ENCODE measurements around the gene MGAT4C. TPM values are rescaled to one million over a fixed set of nuclear protein-coding genes. Genes with fewer than 3 reads are reported as not detected.
"Not testable (repeated sequence)": the region's sequence is repeated elsewhere in the genome, so short reads cannot be mapped to it uniquely, and the experiment has no call there.

The MGAT4C gene
- polyA plus RNA-seq, 4 donors = 1.4 to 1.9 (median 1.6) TPM

DNA sequence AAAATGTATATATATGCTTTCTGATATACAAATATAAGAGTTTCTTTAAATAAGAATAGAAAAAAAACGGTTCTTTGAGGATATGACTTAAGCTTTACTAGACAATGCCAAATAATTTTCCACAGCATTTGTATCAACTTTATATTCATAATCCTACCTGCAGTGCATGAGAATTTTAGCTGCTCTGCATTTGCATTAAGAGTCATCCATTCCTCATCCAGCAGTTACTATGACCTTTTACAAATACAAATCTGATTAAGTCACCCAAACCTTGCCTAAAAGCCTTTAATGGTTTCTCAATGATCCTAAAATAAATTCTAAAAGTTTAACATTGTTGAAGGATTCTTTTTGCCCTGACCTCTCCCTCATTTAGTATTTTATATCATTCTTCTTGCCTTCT, 116.5 kb downstream of the MGAT4C start:
- no peak for DNase-seq (ENCODE audit: low read depth in 4 of 4, low spot score in 2 of 4)

GRCh38 chr12:86138770-86139169, 117.4 kb downstream of the MGAT4C start:
- no peak for DNase-seq (ENCODE audit: low read depth in 4 of 4, low spot score in 2 of 4)

DNA sequence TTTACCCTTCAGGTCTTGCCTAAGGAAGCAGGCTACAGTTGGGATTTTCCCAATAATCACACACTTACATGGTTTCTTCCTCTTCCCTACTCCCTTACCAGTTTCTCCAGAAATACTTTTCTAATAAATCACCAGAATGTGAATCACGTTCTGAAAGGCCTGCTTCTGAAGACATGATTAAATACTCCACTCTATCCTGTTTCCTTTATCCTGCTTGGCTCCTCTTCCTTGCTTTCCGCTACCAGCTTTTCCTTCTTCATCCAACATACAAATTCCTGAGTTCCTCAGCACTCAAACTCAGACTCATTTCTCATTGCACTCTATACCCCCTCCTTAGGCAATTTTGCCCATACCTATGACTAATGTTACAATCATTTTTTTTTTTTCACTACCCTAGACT, 118.3 kb downstream of the MGAT4C start:
- DNase-seq (ENCODE audit: low read depth in 4 of 4, low spot score in 2 of 4) = no peak

- no peak for DNase-seq (ENCODE audit: low read depth in 4 of 4, low spot score in 2 of 4)
Observed at GRCh38 chr12:86134561-86134960, 121.6 kb downstream of the MGAT4C start.

DNA sequence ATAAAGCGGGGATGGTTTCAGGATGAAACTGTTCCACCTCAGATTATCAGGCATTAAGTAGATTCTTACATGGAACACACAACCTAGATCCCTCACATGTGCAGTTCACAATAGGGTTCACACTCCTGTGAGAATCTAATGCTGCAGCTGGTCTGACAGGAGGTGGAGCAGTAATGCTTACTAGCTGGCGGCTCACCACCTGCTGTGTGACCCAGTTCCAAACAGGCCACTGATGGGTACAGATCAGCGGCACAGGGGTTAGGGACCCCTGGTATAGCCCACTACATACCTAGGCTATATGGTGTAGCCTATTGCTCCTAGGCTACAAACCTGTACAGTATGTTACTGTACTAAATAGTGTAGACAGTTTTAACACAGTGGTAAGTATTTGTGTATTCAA, 129.3 kb downstream of the MGAT4C start:
- not testable (repeated sequence) for DNase-seq (ENCODE audit: low read depth in 4 of 4, low spot score in 2 of 4)

GRCh38 chr12:86122846-86123468, 133.2 kb downstream of the MGAT4C start:
- DNase-seq (ENCODE audit: low read depth in 4 of 4, low spot score in 2 of 4) = no peak

DNA sequence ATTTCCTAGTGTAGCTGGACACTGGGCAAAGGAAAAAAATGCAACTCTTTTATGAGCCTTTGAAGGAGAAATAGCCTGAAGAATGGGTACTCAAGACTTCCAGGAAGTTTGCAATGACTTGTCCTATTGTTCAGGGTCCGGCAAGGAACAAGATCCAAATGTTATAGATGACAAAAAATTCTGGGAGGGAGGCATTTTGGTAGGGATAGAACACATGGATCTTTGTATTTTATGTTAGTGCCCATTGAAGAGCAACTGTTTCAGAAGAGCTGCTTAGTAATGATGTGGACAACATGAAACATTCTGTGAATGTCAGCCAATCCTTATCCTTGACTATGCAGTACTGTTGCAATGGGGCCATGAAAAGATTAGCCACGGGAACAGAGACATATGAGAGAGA, 138.0 kb downstream of the MGAT4C start:
- DNase-seq (ENCODE audit: low read depth in 4 of 4, low spot score in 2 of 4) = no peak

GRCh38 chr12:86117711-86118110, 138.5 kb downstream of the MGAT4C start:
- DNase-seq (ENCODE audit: low read depth in 4 of 4, low spot score in 2 of 4) = no peak

- no peak for DNase-seq (ENCODE audit: low read depth in 4 of 4, low spot score in 2 of 4)
Observed at GRCh38 chr12:86104087-86104486, 152.1 kb downstream of the MGAT4C start.

DNA sequence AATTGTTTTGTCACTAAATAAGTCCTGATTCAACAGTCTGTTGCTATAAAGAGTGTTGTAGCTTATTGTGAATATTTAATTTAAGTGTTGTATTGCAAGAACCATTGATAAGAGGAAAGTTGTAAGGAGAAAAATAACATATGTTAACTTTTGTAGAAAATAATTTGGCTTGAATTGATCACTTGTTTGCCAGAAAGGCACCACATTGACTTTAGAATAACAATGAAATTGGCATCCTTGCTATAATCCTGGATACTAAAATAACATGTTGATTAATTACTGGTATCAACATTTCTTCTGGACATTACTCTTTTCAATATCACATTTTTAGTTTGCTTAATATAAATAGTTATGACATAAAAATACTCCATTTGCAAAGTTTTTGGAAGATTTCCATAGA, 159.0 kb downstream of the MGAT4C start:
- no peak for DNase-seq (ENCODE audit: low read depth in 4 of 4, low spot score in 2 of 4)

DNA sequence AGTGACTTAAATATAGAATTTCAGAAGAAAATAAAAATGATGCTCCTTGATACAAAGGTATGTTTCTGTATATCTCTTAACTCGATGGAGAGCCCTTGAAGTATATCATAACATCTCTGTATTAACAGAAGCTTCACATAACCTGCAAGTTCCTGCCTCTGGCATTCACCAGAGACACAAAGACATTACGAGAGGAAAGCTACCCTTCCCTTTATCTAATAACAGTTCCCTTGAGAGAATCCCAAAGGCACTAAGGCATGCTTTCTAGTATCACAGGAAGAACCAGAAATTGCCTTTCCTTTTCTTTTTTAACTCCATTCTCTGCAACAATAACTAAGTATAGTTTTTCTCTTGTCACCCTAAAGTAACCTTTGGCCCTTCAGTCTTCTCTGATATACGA, 164.5 kb downstream of the MGAT4C start:
- no peak for DNase-seq (ENCODE audit: low read depth in 4 of 4, low spot score in 2 of 4)

DNA sequence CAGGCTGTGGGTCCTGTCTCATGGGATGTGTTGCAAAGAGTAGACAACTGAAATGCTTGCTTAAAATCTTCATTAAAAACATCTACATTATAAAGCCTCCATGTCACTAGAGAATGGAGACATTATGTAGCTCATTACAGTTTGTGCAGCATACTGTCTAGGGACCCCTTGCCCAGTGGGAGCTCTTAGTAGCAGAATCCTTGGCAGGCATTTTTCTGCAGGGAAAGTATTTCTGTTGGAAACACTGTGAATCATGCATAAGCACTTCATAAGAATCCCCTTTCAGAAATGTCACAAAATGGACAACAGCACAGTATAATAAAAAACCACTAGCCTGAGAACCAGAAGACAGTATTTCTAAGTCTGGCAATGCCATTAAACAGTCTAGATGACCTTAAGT, 174.3 kb downstream of the MGAT4C start:
- DNase-seq (ENCODE audit: low read depth in 4 of 4, low spot score in 2 of 4) = no peak

DNA sequence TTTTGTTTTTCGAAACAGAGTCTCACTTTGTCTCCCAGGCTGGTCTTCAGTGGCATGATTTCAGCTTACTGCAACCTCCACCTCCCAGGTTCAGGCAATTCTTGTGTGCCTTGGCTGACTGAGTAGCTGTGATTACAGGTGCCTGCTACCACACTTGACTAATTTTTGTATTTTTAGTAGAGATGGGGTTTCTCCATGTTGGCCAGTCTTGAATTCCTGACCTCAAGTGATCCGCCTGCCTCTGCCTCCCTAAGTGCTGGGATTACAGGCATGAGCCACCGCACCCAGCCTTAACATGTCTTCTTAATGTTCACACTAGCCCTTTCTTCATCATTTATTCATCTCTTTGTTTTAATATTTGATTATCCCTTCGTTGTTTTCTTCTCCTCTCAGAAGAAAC, 197.1 kb downstream of the MGAT4C start:
- DNase-seq (ENCODE audit: low read depth in 4 of 4, low spot score in 2 of 4) = not testable (repeated sequence)

DNA sequence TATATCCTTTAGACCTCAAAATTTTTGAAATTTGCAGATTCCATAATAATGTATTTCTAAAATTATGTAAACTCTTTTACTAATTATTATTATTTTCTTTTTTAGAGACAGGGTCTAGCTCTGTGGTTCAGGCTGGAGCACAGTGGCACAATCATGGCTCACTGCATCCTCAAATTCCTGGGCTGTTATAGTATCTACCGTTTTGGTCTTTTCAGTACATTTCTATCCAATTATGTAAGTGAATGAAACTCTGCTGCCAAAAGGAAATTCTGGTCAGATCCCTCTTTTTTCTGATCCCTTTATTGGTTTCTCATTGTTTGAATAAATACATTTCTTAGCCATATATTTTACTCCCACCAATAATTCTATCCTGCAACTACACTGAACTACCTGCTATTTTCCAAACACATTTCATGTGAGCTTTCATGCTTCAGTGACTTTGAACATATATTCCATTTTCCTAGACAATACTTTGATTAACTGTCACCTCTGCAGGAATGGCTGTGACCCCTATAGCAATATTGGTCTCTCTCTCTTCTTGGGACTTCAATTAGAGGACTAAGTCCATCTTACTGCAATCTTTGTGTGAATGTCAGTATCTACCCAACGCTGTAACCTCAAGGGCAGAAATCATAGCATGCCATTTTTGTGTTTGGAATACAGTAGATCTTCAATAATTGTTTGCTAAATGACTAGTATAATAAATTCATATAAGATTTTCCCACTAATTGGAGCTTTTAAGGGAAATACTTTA, 198.9 kb downstream of the MGAT4C start:
- DNase-seq (ENCODE audit: low read depth in 4 of 4, low spot score in 2 of 4) = no peak

DNA sequence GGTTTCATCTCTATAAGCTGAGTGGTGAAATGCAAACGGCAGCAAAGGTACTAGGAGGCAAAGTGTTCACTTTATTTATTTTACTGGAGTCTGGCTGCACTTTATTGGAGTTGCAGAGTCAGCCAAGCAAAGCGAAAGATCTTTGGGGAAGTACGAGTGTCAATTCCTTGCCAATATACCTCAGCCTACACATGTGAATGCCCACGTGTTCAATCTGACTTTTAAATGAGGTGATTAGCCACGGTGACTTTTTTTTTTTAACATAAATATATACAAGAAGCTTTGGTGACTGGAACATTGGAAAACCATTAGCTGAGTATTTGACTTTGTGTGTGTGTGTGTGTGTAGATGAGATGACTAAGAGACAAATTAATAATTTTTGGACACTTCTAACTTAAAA, 203.3 kb downstream of the MGAT4C start:
- no peak for DNase-seq (ENCODE audit: low read depth in 4 of 4, low spot score in 2 of 4)

DNA sequence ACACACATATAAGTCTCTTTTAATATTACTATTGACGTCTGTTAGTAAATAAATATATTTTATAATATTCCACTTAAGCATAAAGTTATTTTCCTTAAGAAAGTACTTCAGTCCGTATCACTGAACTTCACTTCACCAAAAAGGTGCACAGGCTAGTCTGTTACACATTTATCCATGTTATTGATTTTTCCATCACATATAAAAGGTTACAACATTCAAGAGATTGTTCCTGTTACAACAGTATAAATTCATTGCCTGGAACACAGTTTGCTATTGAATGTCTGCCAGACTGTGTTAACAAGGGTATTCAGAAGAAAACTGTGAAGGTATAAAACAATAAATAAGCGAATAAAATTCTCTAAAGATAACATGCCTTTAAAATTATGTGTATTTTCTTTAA, 206.2 kb downstream of the MGAT4C start:
- DNase-seq (ENCODE audit: low read depth in 4 of 4, low spot score in 2 of 4) = no peak

DNA sequence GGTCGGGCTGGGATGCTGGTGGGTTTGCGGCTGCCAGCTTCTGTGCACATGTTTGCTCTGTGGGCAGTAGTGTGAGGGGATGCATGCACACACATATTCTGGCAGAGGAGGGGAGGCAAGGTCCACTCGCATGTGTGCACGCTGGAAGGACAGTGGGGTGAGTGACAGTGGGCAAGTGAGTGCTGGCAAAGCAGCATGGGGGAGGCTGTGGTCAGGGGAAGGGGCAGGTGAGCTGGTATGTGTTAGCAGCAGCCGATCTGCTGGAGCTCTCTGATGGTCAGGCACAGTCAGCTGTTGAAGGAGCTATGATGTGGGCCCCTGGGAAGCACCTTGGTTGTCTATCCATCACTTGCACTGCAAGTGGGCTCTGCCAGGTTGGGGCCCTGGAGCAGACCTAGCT, 211.8 kb downstream of the MGAT4C start:
- no peak for DNase-seq (ENCODE audit: low read depth in 4 of 4, low spot score in 2 of 4)

DNA sequence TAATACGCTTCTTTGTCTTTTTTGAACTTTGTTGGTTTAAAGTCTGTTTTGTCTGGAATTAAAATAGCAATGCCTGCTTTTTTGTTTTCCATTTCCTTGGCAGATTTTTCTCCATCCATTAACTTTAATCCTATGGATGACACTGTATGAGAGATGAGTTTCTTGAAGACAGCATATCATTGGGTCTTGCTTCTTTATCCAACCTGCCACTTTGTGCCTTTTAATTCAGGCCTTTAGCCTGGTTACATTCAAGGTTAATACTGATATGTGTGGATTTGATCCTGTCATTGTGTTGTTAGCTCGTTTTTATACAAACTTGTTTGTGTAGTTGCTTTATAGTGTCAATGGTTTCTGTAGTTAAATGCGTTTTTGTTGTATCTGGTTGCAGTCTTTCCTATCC, 214.1 kb downstream of the MGAT4C start:
- no peak for DNase-seq (ENCODE audit: low read depth in 4 of 4, low spot score in 2 of 4)

GRCh38 chr12:86018361-86018760, 237.8 kb downstream of the MGAT4C start:
- no peak for DNase-seq (ENCODE audit: low read depth in 4 of 4, low spot score in 2 of 4)

GRCh38 chr12:86015026-86015425, 241.2 kb downstream of the MGAT4C start:
- no peak for DNase-seq (ENCODE audit: low read depth in 4 of 4, low spot score in 2 of 4)

DNA sequence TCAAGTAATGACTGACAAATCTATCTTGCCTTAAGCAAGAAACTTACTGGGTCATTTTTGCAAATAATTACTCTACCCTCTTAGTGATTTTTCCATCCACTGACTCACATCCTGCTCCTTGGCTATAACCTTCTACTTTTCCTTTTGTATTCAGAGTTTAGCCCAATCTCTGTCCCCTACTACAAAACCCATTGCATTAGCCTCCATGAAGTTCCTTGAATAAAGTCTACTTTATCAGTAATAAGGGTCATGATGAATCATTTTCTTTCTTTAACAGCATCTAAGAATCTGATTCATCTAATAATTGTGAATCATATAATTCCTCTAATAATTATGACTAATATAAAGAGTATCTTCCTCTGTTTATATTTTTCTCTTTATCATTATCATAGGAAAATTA, 249.5 kb downstream of the MGAT4C start:
- no peak for DNase-seq (ENCODE audit: low read depth in 4 of 4, low spot score in 2 of 4)

- DNase-seq (ENCODE audit: low read depth in 4 of 4, low spot score in 2 of 4) = no peak
Observed at GRCh38 chr12:85998074-85998473, 258.1 kb downstream of the MGAT4C start.

DNA sequence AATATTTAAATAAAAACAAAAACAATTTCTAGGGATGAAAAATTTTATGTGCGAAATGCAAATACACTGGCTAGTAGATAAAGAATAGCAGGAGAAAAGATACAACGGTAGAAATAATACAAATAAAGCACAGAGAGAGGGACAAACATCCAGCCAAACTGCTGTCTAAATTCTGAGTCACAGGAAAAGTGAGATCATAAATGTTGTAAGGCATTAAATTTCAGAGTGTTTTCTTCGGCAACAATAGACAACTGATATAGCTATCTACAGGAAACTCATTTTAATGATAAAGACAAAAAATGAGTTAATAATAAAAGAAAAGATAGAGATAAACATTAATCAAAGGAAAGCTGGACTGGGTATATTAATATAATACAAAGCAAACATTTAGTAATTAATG, 259.9 kb downstream of the MGAT4C start:
- no peak for DNase-seq (ENCODE audit: low read depth in 4 of 4, low spot score in 2 of 4)

Measured in left renal cortex interstitium (tissue), 4 donors.